GM03348 (cell line): Measurements from ENCODE around the gene NRAP.
A peak's percentile ranks its signal among the peaks of the same experiment; 100 is the strongest.

Experiments
- DNase-seq: peaks from one replicate; pipeline ENCODE4 v3.0.0; 2012; ENCODE audit warnings: low spot score

The NRAP gene

GRCh38 chr10:113605268-113605978 lies 58.4 kb downstream of the NRAP start:
- DNase-seq, result no peak

GRCh38 chr10:113604572-113604971 lies 59.3 kb downstream of the NRAP start:
- no peak for DNase-seq

- no peak for DNase-seq
Measured at GRCh38 chr10:113603057-113603777, 60.6 kb downstream of the NRAP start.

GRCh38 chr10:113600569-113600968 lies 63.3 kb downstream of the NRAP start:
- DNase-seq, result no peak

GRCh38 chr10:113594652-113595051 lies 69.2 kb downstream of the NRAP start:
- DNase-seq, result no peak

- no peak for DNase-seq
Measured at GRCh38 chr10:113592380-113592779, 71.5 kb downstream of the NRAP start.

- DNase-seq, result no peak
Measured at GRCh38 chr10:113590581-113590980, 73.3 kb downstream of the NRAP start.

GRCh38 chr10:113589201-113589770 lies 74.6 kb downstream of the NRAP start:
- DNase-seq, result no peak

- DNase-seq, result no peak
Measured at GRCh38 chr10:113585949-113586348, 77.9 kb downstream of the NRAP start.

- no peak for DNase-seq
Measured at GRCh38 chr10:113583571-113583970, 80.3 kb downstream of the NRAP start.

GRCh38 chr10:113581092-113581491 lies 82.7 kb downstream of the NRAP start:
- DNase-seq, result no peak

- DNase-seq, result no peak
Measured at GRCh38 chr10:113578773-113579172, 85.1 kb downstream of the NRAP start.

- DNase-seq, result peak; percentile 56
Measured at GRCh38 chr10:113576852-113577251, 87.0 kb downstream of the NRAP start.

- DNase-seq, result no peak
Measured at GRCh38 chr10:113573368-113573767, 90.5 kb downstream of the NRAP start.

GRCh38 chr10:113572520-113573290 lies 91.1 kb downstream of the NRAP start:
- no peak for DNase-seq

GRCh38 chr10:113569576-113569975 lies 94.3 kb downstream of the NRAP start:
- no peak for DNase-seq

GRCh38 chr10:113566888-113567287 lies 97.0 kb downstream of the NRAP start:
- DNase-seq, result no peak

- DNase-seq, result peak; percentile 20
Measured at GRCh38 chr10:113565364-113565763, 98.5 kb downstream of the NRAP start.

GRCh38 chr10:113563306-113564088 lies 100.3 kb downstream of the NRAP start:
- DNase-seq, result peak; percentile 93

- no peak for DNase-seq
Measured at GRCh38 chr10:113562704-113563103, 101.1 kb downstream of the NRAP start.

- DNase-seq, result no peak
Measured at GRCh38 chr10:113562069-113562468, 101.8 kb downstream of the NRAP start.

GRCh38 chr10:113561214-113561613 lies 102.6 kb downstream of the NRAP start:
- DNase-seq, result no peak
